Activated naive CD8-positive, alpha-beta T cell (primary cell): Measurements from ENCODE around the gene OR2G3.

ENCODE experiments used
- H3K27ac Mint-ChIP-seq: one replicate; pipeline ENCODE4 v1.8.0; 2021; ENCODE audit warnings: mixed read lengths
- H3K27me3 Mint-ChIP-seq: one replicate; pipeline ENCODE4 v1.8.0; 2021; ENCODE audit warnings: mixed read lengths
- H3K36me3 Mint-ChIP-seq: one replicate; pipeline ENCODE4 v1.8.0; 2021; ENCODE audit warnings: mixed read lengths
- H3K4me1 Mint-ChIP-seq: one replicate; pipeline ENCODE4 v1.8.0; 2021; ENCODE audit warnings: low read depth, mixed read lengths
- H3K4me3 Mint-ChIP-seq: one replicate; pipeline ENCODE4 v1.8.0; 2021; ENCODE audit warnings: mild to moderate bottlenecking, mixed read lengths
- H3K9me3 Mint-ChIP-seq: one replicate; pipeline ENCODE4 v1.8.0; 2021; ENCODE audit warnings: low read depth, mixed read lengths

Gene OR2G3

GRCh38 chr1:247642742-247643141 is 37.4 kb downstream of the OR2G3 start:
- no peaks in the 10 kb centered on the region for H3K36me3 Mint-ChIP-seq
- peaks cover 5% of the 10 kb centered on the region for H3K4me1 Mint-ChIP-seq
- H3K9me3 Mint-ChIP-seq, result no peaks in the 10 kb centered on the region
- peaks cover 30% of the 10 kb centered on the region for H3K27me3 Mint-ChIP-seq
- H3K27ac Mint-ChIP-seq, result no peak overlapping the region
- H3K4me3 Mint-ChIP-seq, result no peak overlapping the region

DNA sequence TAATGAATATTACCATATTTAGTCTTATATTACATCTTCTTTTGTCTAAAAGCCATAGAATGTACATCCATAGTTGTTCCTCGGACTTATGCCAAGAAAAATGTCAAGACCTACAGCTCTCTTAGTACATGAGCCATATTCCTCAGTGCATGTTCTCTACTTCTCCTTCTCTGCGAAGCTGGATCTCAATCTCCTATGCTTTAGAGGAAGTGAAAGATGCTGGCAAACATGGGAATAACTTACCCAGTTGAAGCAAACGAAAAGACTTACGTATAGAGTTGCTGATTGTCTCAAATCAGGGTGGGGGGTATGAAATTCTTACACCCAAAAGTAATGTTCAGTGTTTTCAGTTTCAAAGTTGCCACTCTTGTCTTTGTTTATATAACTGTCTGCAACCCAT is 41.5 kb downstream of the OR2G3 start:
- Mint-ChIP-seq H3K9me3 (no peaks in the 10 kb centered on the region), H3K27me3 (peaks cover 3% of the 10 kb centered on the region), H3K36me3 (no peaks in the 10 kb centered on the region), H3K27ac (no peak overlapping the region), H3K4me3 (no peak overlapping the region), H3K4me1 (no peaks in the 10 kb centered on the region)

- Mint-ChIP-seq H3K4me1 (no peaks in the 10 kb centered on the region), H3K27me3 (peaks cover 3% of the 10 kb centered on the region), H3K36me3 (no peaks in the 10 kb centered on the region), H3K27ac (no peak overlapping the region), H3K4me3 (no peak overlapping the region), H3K9me3 (no peaks in the 10 kb centered on the region)
Measured at GRCh38 chr1:247647864-247648263, 42.5 kb downstream of the OR2G3 start.

GRCh38 chr1:247653040-247653439 is 47.7 kb downstream of the OR2G3 start:
- Mint-ChIP-seq H3K36me3 (no peaks in the 10 kb centered on the region), H3K9me3 (no peaks in the 10 kb centered on the region), H3K4me3 (no peak overlapping the region), H3K27ac (no peak overlapping the region), H3K27me3 (no peaks in the 10 kb centered on the region), H3K4me1 (no peaks in the 10 kb centered on the region)
